GM12873 (cell line): ENCODE results near the gene TOR1AIP1.

Experiments
- CTCF ChIP-seq: IDR thresholded peaks from 2 replicates; pipeline ENCODE4 v1.5.1; 2012; ENCODE audit warnings: low read depth, mild to moderate bottlenecking, moderate library complexity, low read length, control low read depth; ENCODE audit not compliant: insufficient read depth; ENCODE audit errors: missing control alignments

Gene TOR1AIP1

GRCh38 chr1:179951383-179952144 lies 69.5 kb downstream of the TOR1AIP1 start:
- no peak for TF ChIP-seq CTCF

GRCh38 chr1:179952186-179952585 lies 70.1 kb downstream of the TOR1AIP1 start:
- TF ChIP-seq CTCF, result no peak

GRCh38 chr1:179953974-179954492 lies 71.9 kb downstream of the TOR1AIP1 start:
- peak; percentile 47 for TF ChIP-seq CTCF

- TF ChIP-seq CTCF, result no peak
These were observed 72.6 kb downstream of the TOR1AIP1 start, which contains the start of gene CEP350 for GRCh38 chr1:179954493-179955286. CEP350 (plus strand) TSS chr1:179954810; CDS start chr1:179986182, 31,372 bp downstream.

GRCh38 chr1:179955287-179955680 lies 73.2 kb downstream of the TOR1AIP1 start:
- TF ChIP-seq CTCF, result no peak

- no peak for TF ChIP-seq CTCF
These were observed 73.6 kb downstream of the TOR1AIP1 start for GRCh38 chr1:179955731-179956130.

- no peak for TF ChIP-seq CTCF
These were observed 76.3 kb downstream of the TOR1AIP1 start for GRCh38 chr1:179958359-179958758.
